Progenitor cell of endocrine pancreas (in vitro differentiated cells): ENCODE measurements around the gene CNOT10. TPM values are rescaled to one million over a fixed set of nuclear protein-coding genes. Genes with fewer than 3 reads are reported as not detected.
"Not testable (repeated sequence)": the region's sequence is repeated elsewhere in the genome, so short reads cannot be mapped to it uniquely, and the experiment has no call there.

Source experiments
- DNase-seq: peaks from one replicate; pipeline ENCODE4 v3.0.0; 2021; ENCODE audit warnings: low spot score; ENCODE audit not compliant: unreplicated experiment
- H3K27ac Mint-ChIP-seq: 2 replicates; pipeline ENCODE4 v1.8.0; 2021; ENCODE audit warnings: mild to moderate bottlenecking, moderate library complexity, mixed read lengths
- H3K27me3 Mint-ChIP-seq: 2 replicates; pipeline ENCODE4 v1.8.0; 2021; ENCODE audit warnings: mixed read lengths
- H3K36me3 Mint-ChIP-seq: 2 replicates; pipeline ENCODE4 v1.8.0; 2022; ENCODE audit warnings: mixed read lengths; ENCODE audit not compliant: insufficient read depth
- H3K4me1 Mint-ChIP-seq: 2 replicates; pipeline ENCODE4 v1.8.0; 2021; ENCODE audit warnings: low read depth, mixed read lengths
- H3K4me3 Mint-ChIP-seq: 2 replicates; pipeline ENCODE4 v1.8.0; 2021; ENCODE audit warnings: low read depth, mild to moderate bottlenecking, moderate library complexity, mixed read lengths
- H3K9me3 Mint-ChIP-seq: 2 replicates; pipeline ENCODE4 v1.8.0; 2021; ENCODE audit warnings: low read depth, mixed read lengths
- CTCF ChIP-seq: fragments of 200-600 bp; sonication (generic); IDR thresholded peaks from one replicate; pipeline ENCODE4 v1.5.0; 2021; ENCODE audit warnings: antibody characterized with exemption, mild to moderate bottlenecking; ENCODE audit not compliant: unreplicated experiment
- total RNA-seq: library from RNA; stranded (reverse); gene quantifications from 2 replicates; pipeline ENCODE4 v1.2.1, GENCODE V29; 2021

CNOT10 gene
- total RNA-seq, 1 donor from 2014 or later, result 52.5 TPM

- not testable (repeated sequence) for H3K4me1 Mint-ChIP-seq, H3K4me3 Mint-ChIP-seq, H3K27ac Mint-ChIP-seq, DNase-seq, H3K36me3 Mint-ChIP-seq, H3K27me3 Mint-ChIP-seq, H3K9me3 Mint-ChIP-seq
- peak; percentile 67 for TF ChIP-seq CTCF
Measured at GRCh38 chr3:32664630-32665075, 20.3 kb upstream of the CNOT10 start.

DNA sequence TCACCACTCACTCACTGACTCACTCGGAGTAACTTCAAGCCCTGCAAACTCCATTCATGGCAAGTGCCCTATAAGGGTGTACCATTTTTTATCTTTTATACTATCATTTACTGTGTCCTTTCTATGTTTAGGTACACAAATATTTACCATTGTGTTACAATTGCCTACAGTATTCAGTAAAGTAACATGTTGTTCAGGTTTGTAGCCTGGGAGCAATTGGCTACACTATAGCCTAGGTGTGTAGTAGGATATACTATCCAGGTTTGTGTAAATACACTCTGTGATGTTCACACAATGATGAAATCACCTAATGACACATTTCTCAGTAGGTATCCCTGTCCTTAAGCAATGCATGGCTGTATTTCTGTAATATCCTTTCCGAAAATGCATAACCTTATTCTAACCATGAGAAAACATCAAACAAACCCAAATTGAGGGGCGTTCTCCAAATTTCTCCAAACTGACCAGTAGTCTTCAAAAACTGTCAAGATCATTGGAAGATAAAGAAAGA, 17.9 kb upstream of the CNOT10 start:
- no peak overlapping the region for H3K27ac Mint-ChIP-seq
- H3K27me3 Mint-ChIP-seq, result no peaks in the 10 kb centered on the region
- no peak overlapping the region for H3K4me3 Mint-ChIP-seq
- no peak for TF ChIP-seq CTCF
- no peak for DNase-seq
- H3K36me3 Mint-ChIP-seq, result no peaks in the 10 kb centered on the region
- H3K9me3 Mint-ChIP-seq, result no peaks in the 10 kb centered on the region
- no peaks in the 10 kb centered on the region for H3K4me1 Mint-ChIP-seq

- DNase-seq, H3K36me3 Mint-ChIP-seq, H3K4me1 Mint-ChIP-seq, H3K4me3 Mint-ChIP-seq, H3K9me3 Mint-ChIP-seq, H3K27me3 Mint-ChIP-seq, H3K27ac Mint-ChIP-seq: not testable (repeated sequence)
Measured at GRCh38 chr3:32669226-32669625, 15.8 kb upstream of the CNOT10 start.

DNA sequence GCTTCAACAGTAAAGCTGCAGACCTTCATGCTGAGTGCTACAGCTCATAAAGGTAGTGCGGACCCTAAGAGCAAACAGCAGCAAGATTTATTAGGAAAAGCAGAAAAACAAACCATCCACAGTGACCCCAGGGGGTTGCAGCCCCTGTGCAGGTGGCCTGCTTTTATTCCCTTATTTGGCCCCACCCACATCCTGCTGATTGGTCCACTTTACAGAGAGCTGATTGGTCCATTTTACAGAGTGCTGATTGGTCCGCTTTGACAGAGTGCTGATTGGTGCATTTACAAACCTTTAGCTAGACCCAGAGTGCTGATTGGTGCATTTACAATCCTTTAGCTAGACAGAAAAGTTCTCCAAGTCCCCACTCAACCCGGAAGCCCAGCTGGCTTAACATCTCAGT, 11.3 kb upstream of the CNOT10 start:
- not testable (repeated sequence) for H3K4me3 Mint-ChIP-seq, H3K27ac Mint-ChIP-seq, H3K27me3 Mint-ChIP-seq, H3K36me3 Mint-ChIP-seq, DNase-seq, H3K9me3 Mint-ChIP-seq, H3K4me1 Mint-ChIP-seq

GRCh38 chr3:32675164-32675563, 9.8 kb upstream of the CNOT10 start:
- H3K4me3 Mint-ChIP-seq, result no peak overlapping the region
- no peaks in the 10 kb centered on the region for H3K4me1 Mint-ChIP-seq
- H3K9me3 Mint-ChIP-seq, result peaks cover 3% of the 10 kb centered on the region
- no peaks in the 10 kb centered on the region for H3K27me3 Mint-ChIP-seq
- H3K27ac Mint-ChIP-seq, result no peak overlapping the region
- TF ChIP-seq CTCF, result no peak
- no peak for DNase-seq
- no peaks in the 10 kb centered on the region for H3K36me3 Mint-ChIP-seq

DNA sequence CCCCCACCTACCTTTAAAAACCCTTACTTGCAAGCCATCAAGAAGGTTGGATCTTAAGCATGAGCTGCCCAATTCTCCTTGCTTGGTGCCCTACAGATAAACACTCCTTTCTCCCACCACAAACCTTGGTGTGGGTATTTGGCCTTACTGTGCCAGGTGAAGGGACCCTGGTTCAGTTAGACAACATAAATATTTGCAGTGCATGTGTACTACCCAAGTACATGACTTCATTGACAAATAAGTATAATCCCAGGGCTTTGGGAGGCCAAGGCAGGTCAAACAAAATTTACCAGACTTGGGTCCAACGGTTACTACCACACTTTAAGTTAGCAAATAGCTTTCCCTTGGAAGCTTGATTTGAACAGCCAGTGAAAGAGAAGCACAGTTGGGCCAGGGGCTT, 9.3 kb upstream of the CNOT10 start:
- H3K36me3 Mint-ChIP-seq, result no peaks in the 10 kb centered on the region
- no peaks in the 10 kb centered on the region for H3K4me1 Mint-ChIP-seq
- TF ChIP-seq CTCF, result no peak
- H3K9me3 Mint-ChIP-seq, result peaks cover 3% of the 10 kb centered on the region
- H3K27ac Mint-ChIP-seq, result no peak overlapping the region
- no peaks in the 10 kb centered on the region for H3K27me3 Mint-ChIP-seq
- DNase-seq, result no peak
- H3K4me3 Mint-ChIP-seq, result no peak overlapping the region
